ENCODE results near the gene LIMS4.
"Not testable (repeated sequence)": the region's sequence is repeated elsewhere in the genome, so short reads cannot be mapped to it uniquely, and the experiment has no call there.

Gene LIMS4

GRCh38 chr2:110472171-110473058 lies at the start of gene LIMS4:
Gene LIMS4, minus strand, starts transcription at chr2:110472816. Its CDS starts 38 bp downstream, at chr2:110472778.
- not testable (repeated sequence) for H3K36me3 ChIP-seq (ENCODE audit: control insufficient read depth in 2 of 2, insufficient read depth in 2 of 2, low read length in 2 of 2); H3K4me1 ChIP-seq (ENCODE audit: control insufficient read depth in 2 of 2, insufficient read depth in 2 of 2, low read length in 2 of 2); H3K27me3 ChIP-seq (ENCODE audit: control insufficient read depth in 2 of 2, insufficient read depth in 2 of 2, low read length in 2 of 2); H3K9ac ChIP-seq (ENCODE audit: low read depth in 1 of 2, low read length in 2 of 2); H3K4me3 ChIP-seq (ENCODE audit: low read length in 2 of 2); H3K9me3 ChIP-seq (ENCODE audit: control insufficient read depth in 2 of 2, low read length in 2 of 2); H3K27ac ChIP-seq (ENCODE audit: low read depth in 2 of 2, low read length in 2 of 2)

- not testable (repeated sequence) for H3K9me3 ChIP-seq (ENCODE audit: control insufficient read depth in 2 of 2, low read length in 2 of 2); H3K27ac ChIP-seq (ENCODE audit: low read depth in 2 of 2, low read length in 2 of 2); H3K9ac ChIP-seq (ENCODE audit: low read depth in 1 of 2, low read length in 2 of 2); H3K27me3 ChIP-seq (ENCODE audit: control insufficient read depth in 2 of 2, insufficient read depth in 2 of 2, low read length in 2 of 2); H3K36me3 ChIP-seq (ENCODE audit: control insufficient read depth in 2 of 2, insufficient read depth in 2 of 2, low read length in 2 of 2); H3K4me3 ChIP-seq (ENCODE audit: low read length in 2 of 2); H3K4me1 ChIP-seq (ENCODE audit: control insufficient read depth in 2 of 2, insufficient read depth in 2 of 2, low read length in 2 of 2)
These were observed 27.2 kb upstream of the LIMS4 start for GRCh38 chr2:110499755-110500377.

- H3K27ac ChIP-seq (ENCODE audit: low read depth in 2 of 2, low read length in 2 of 2); H3K36me3 ChIP-seq (ENCODE audit: control insufficient read depth in 2 of 2, insufficient read depth in 2 of 2, low read length in 2 of 2); H3K4me3 ChIP-seq (ENCODE audit: low read length in 2 of 2): not testable (repeated sequence)
These were observed 23.4 kb upstream of the LIMS4 start for GRCh38 chr2:110496027-110496426.

GRCh38 chr2:110494488-110494887 lies 21.9 kb upstream of the LIMS4 start:
- H3K27ac ChIP-seq (ENCODE audit: low read depth in 2 of 2, low read length in 2 of 2); H3K9me3 ChIP-seq (ENCODE audit: control insufficient read depth in 2 of 2, low read length in 2 of 2); H3K9ac ChIP-seq (ENCODE audit: low read depth in 1 of 2, low read length in 2 of 2); H3K4me3 ChIP-seq (ENCODE audit: low read length in 2 of 2); H3K36me3 ChIP-seq (ENCODE audit: control insufficient read depth in 2 of 2, insufficient read depth in 2 of 2, low read length in 2 of 2); H3K4me1 ChIP-seq (ENCODE audit: control insufficient read depth in 2 of 2, insufficient read depth in 2 of 2, low read length in 2 of 2); H3K27me3 ChIP-seq (ENCODE audit: control insufficient read depth in 2 of 2, insufficient read depth in 2 of 2, low read length in 2 of 2): not testable (repeated sequence)

More at GRCh38 chr2:110496027-110496426, 23.4 kb upstream of the LIMS4 start:
- not testable (repeated sequence) for H3K9me3 ChIP-seq (ENCODE audit: control insufficient read depth in 2 of 2, low read length in 2 of 2); H3K9ac ChIP-seq (ENCODE audit: low read depth in 1 of 2, low read length in 2 of 2); H3K27me3 ChIP-seq (ENCODE audit: control insufficient read depth in 2 of 2, insufficient read depth in 2 of 2, low read length in 2 of 2); H3K4me1 ChIP-seq (ENCODE audit: control insufficient read depth in 2 of 2, insufficient read depth in 2 of 2, low read length in 2 of 2)

- H3K9ac ChIP-seq (ENCODE audit: low read depth in 1 of 2, low read length in 2 of 2), result not testable (repeated sequence)
These were observed 16.4 kb upstream of the LIMS4 start for GRCh38 chr2:110488991-110489390.

GRCh38 chr2:110482697-110483096 lies 10.1 kb upstream of the LIMS4 start:
- H3K27me3 ChIP-seq (ENCODE audit: control insufficient read depth in 2 of 2, insufficient read depth in 2 of 2, low read length in 2 of 2); H3K27ac ChIP-seq (ENCODE audit: low read depth in 2 of 2, low read length in 2 of 2); H3K9me3 ChIP-seq (ENCODE audit: control insufficient read depth in 2 of 2, low read length in 2 of 2); H3K4me1 ChIP-seq (ENCODE audit: control insufficient read depth in 2 of 2, insufficient read depth in 2 of 2, low read length in 2 of 2); H3K36me3 ChIP-seq (ENCODE audit: control insufficient read depth in 2 of 2, insufficient read depth in 2 of 2, low read length in 2 of 2); H3K4me3 ChIP-seq (ENCODE audit: low read length in 2 of 2); H3K9ac ChIP-seq (ENCODE audit: low read depth in 1 of 2, low read length in 2 of 2): not testable (repeated sequence)

More at GRCh38 chr2:110488991-110489390, 16.4 kb upstream of the LIMS4 start:
- H3K9me3 ChIP-seq (ENCODE audit: control insufficient read depth in 2 of 2, low read length in 2 of 2); H3K4me3 ChIP-seq (ENCODE audit: low read length in 2 of 2); H3K27me3 ChIP-seq (ENCODE audit: control insufficient read depth in 2 of 2, insufficient read depth in 2 of 2, low read length in 2 of 2); H3K27ac ChIP-seq (ENCODE audit: low read depth in 2 of 2, low read length in 2 of 2); H3K36me3 ChIP-seq (ENCODE audit: control insufficient read depth in 2 of 2, insufficient read depth in 2 of 2, low read length in 2 of 2); H3K4me1 ChIP-seq (ENCODE audit: control insufficient read depth in 2 of 2, insufficient read depth in 2 of 2, low read length in 2 of 2): not testable (repeated sequence)

- H3K4me3 ChIP-seq (ENCODE audit: low read length in 2 of 2); H3K9me3 ChIP-seq (ENCODE audit: control insufficient read depth in 2 of 2, low read length in 2 of 2); H3K4me1 ChIP-seq (ENCODE audit: control insufficient read depth in 2 of 2, insufficient read depth in 2 of 2, low read length in 2 of 2); H3K27me3 ChIP-seq (ENCODE audit: control insufficient read depth in 2 of 2, insufficient read depth in 2 of 2, low read length in 2 of 2); H3K27ac ChIP-seq (ENCODE audit: low read depth in 2 of 2, low read length in 2 of 2); H3K9ac ChIP-seq (ENCODE audit: low read depth in 1 of 2, low read length in 2 of 2); H3K36me3 ChIP-seq (ENCODE audit: control insufficient read depth in 2 of 2, insufficient read depth in 2 of 2, low read length in 2 of 2): not testable (repeated sequence)
These were observed 8.6 kb upstream of the LIMS4 start for GRCh38 chr2:110481200-110481599.

GRCh38 chr2:110480084-110480483 lies 7.5 kb upstream of the LIMS4 start:
- not testable (repeated sequence) for H3K4me1 ChIP-seq (ENCODE audit: control insufficient read depth in 2 of 2, insufficient read depth in 2 of 2, low read length in 2 of 2); H3K9me3 ChIP-seq (ENCODE audit: control insufficient read depth in 2 of 2, low read length in 2 of 2); H3K27me3 ChIP-seq (ENCODE audit: control insufficient read depth in 2 of 2, insufficient read depth in 2 of 2, low read length in 2 of 2); H3K9ac ChIP-seq (ENCODE audit: low read depth in 1 of 2, low read length in 2 of 2); H3K36me3 ChIP-seq (ENCODE audit: control insufficient read depth in 2 of 2, insufficient read depth in 2 of 2, low read length in 2 of 2); H3K27ac ChIP-seq (ENCODE audit: low read depth in 2 of 2, low read length in 2 of 2); H3K4me3 ChIP-seq (ENCODE audit: low read length in 2 of 2)

GRCh38 chr2:110477370-110477769 lies 4.8 kb upstream of the LIMS4 start:
- not testable (repeated sequence) for H3K9me3 ChIP-seq (ENCODE audit: control insufficient read depth in 2 of 2, low read length in 2 of 2); H3K27ac ChIP-seq (ENCODE audit: low read depth in 2 of 2, low read length in 2 of 2); H3K4me1 ChIP-seq (ENCODE audit: control insufficient read depth in 2 of 2, insufficient read depth in 2 of 2, low read length in 2 of 2); H3K27me3 ChIP-seq (ENCODE audit: control insufficient read depth in 2 of 2, insufficient read depth in 2 of 2, low read length in 2 of 2); H3K4me3 ChIP-seq (ENCODE audit: low read length in 2 of 2); H3K36me3 ChIP-seq (ENCODE audit: control insufficient read depth in 2 of 2, insufficient read depth in 2 of 2, low read length in 2 of 2); H3K9ac ChIP-seq (ENCODE audit: low read depth in 1 of 2, low read length in 2 of 2)

- not testable (repeated sequence) for H3K27ac ChIP-seq (ENCODE audit: low read depth in 2 of 2, low read length in 2 of 2); H3K9me3 ChIP-seq (ENCODE audit: control insufficient read depth in 2 of 2, low read length in 2 of 2); H3K9ac ChIP-seq (ENCODE audit: low read depth in 1 of 2, low read length in 2 of 2); H3K27me3 ChIP-seq (ENCODE audit: control insufficient read depth in 2 of 2, insufficient read depth in 2 of 2, low read length in 2 of 2); H3K4me3 ChIP-seq (ENCODE audit: low read length in 2 of 2); H3K36me3 ChIP-seq (ENCODE audit: control insufficient read depth in 2 of 2, insufficient read depth in 2 of 2, low read length in 2 of 2); H3K4me1 ChIP-seq (ENCODE audit: control insufficient read depth in 2 of 2, insufficient read depth in 2 of 2, low read length in 2 of 2)
These were observed 4.3 kb upstream of the LIMS4 start for GRCh38 chr2:110476952-110477351.
